H1 (cell line): Measurements from ENCODE around the gene APEH. TPM values are rescaled to one million over a fixed set of nuclear protein-coding genes. Genes with fewer than 3 reads are reported as not detected.

Experiments
- BCL11A ChIP-seq, 2 experiments: IDR thresholded peaks; one replicate each; pipeline ENCODE4 v1.6.1; 2011; ENCODE audit warnings: low read depth in 2 of 2, low read length in 2 of 2, mild to moderate bottlenecking in 2 of 2
- CREB1 ChIP-seq: IDR thresholded peaks from 2 replicates; pipeline ENCODE4 v1.6.1; 2012; ENCODE audit warnings: inconsistent platforms
- E2F6 ChIP-seq: IDR thresholded peaks from 2 replicates; pipeline ENCODE4 v1.6.1; 2012; ENCODE audit warnings: inconsistent platforms
- EP300 ChIP-seq, 2 experiments: IDR thresholded peaks; 1 replicate in 1 of 2; 2 replicates in 1 of 2; pipeline ENCODE4 v1.6.1; 2011 to 2012; ENCODE audit warnings: low read depth in 2 of 2, low read length in 2 of 2, mild to moderate bottlenecking in 2 of 2, borderline replicate concordance in 1 of 2, inconsistent platforms in 1 of 2, moderate library complexity in 1 of 2
- GABPA ChIP-seq: IDR thresholded peaks from 2 replicates; pipeline ENCODE4 v1.6.1; 2011; ENCODE audit warnings: mild to moderate bottlenecking, low read length, moderate library complexity, borderline replicate concordance; ENCODE audit not compliant: insufficient read depth
- JUN ChIP-seq: IDR thresholded peaks from 2 replicates; pipeline ENCODE4 v1.6.1; 2011; ENCODE audit warnings: low read depth, mild to moderate bottlenecking, improper control_type of control experiment, low read length
- JUND ChIP-seq: IDR thresholded peaks from 2 replicates; pipeline ENCODE4 v1.6.1; 2011; ENCODE audit warnings: mild to moderate bottlenecking, improper control_type of control experiment, low read length
- NANOG ChIP-seq: IDR thresholded peaks from 2 replicates; pipeline ENCODE4 v1.6.1; 2011; ENCODE audit warnings: low read length, low read depth, mild to moderate bottlenecking, inconsistent platforms; ENCODE audit not compliant: insufficient read depth, poor library complexity, severe bottlenecking
- RAD21 ChIP-seq, 2 experiments: IDR thresholded peaks in 1 of 2; conservative IDR thresholded peaks in 1 of 2; 2 replicates each; pipeline ENCODE4 v1.6.1; 2011; ENCODE audit warnings: low read depth in 2 of 2, low read length in 2 of 2, improper control_type of control experiment in 1 of 2, inconsistent platforms in 1 of 2, mild to moderate bottlenecking in 1 of 2, moderate library complexity in 1 of 2
- RFX5 ChIP-seq: IDR thresholded peaks from 2 replicates; pipeline ENCODE4 v1.6.1; 2011; ENCODE audit warnings: low read depth, low read length, improper control_type of control experiment, borderline replicate concordance
- RNF2 ChIP-seq: fragments of 200-900, 300-1000 bp; sonication (generic); IDR thresholded peaks from 2 replicates; pipeline ENCODE4 v1.7.1; 2016; ENCODE audit warnings: borderline replicate concordance, low read depth, mild to moderate bottlenecking, antibody characterized with exemption, low read length; ENCODE audit not compliant: poor library complexity, severe bottlenecking; ENCODE audit errors: missing control alignments
- SP1 ChIP-seq: IDR thresholded peaks from 2 replicates; pipeline ENCODE4 v1.6.1; 2011; ENCODE audit warnings: low read depth, low read length
- SP4 ChIP-seq: IDR thresholded peaks from 2 replicates; pipeline ENCODE4 v1.6.1; 2012; ENCODE audit warnings: low read length, inconsistent platforms
- SUZ12 ChIP-seq: fragments of 200-600 bp; sonication (generic); IDR thresholded peaks from 2 replicates; pipeline ENCODE4 v1.6.1; 2012; ENCODE audit warnings: mild to moderate bottlenecking, inconsistent platforms, low read length, moderate library complexity, mixed read lengths
- TCF12 ChIP-seq: IDR thresholded peaks from 2 replicates; pipeline ENCODE4 v1.6.1; 2011; ENCODE audit warnings: low read depth, mild to moderate bottlenecking, low read length
- YY1 ChIP-seq: IDR thresholded peaks from 2 replicates; pipeline ENCODE4 v1.6.1; 2011; ENCODE audit warnings: low read depth, mild to moderate bottlenecking, low read length
- polyA plus RNA-seq, 7 experiments: library from polyadenylated mRNA; depleted of rRNA in 3 of 7; stranded (reverse) in 5 of 7; unstranded in 2 of 7; fragments of >200 nt in 5 of 7; fragments of 200-250 nt in 2 of 7; gene quantifications; 1 replicate in 5 of 7; 2 replicates in 1 of 7; 4 replicates in 1 of 7; pipeline versions ENCODE4 v1.2.1 to v1.2.3, GENCODE V29; 2011 to 2013; ENCODE audit warnings: missing spikeins in 2 of 7, mixed read lengths in 2 of 7
- total RNA-seq: library from RNA; stranded (reverse); fragmentation: NEBNext Ultra II Directional; extraction: Animal tissue kit (Norgen Biotek cat#: 25700); gene quantifications from 2 replicates; pipeline ENCODE4 v1.2.1, GENCODE V29; 2021
- TF ChIP-seq, protein P1 (sequence below): IDR thresholded peaks from 2 replicates; pipeline ENCODE4 v1.6.1; 2011; ENCODE audit warnings: low read depth, mild to moderate bottlenecking, low read length; ENCODE audit not compliant: insufficient read depth
- TF ChIP-seq, protein P2 (sequence below): IDR thresholded peaks from 2 replicates; pipeline ENCODE4 v1.6.1; 2012; ENCODE audit warnings: low read length, inconsistent platforms

Gene APEH
- total and polyA plus RNA-seq, 2 of the 8 experiments (the other 6 are each of a cell fraction or from before 2014, with no cell fraction given): 222 to 260 TPM

DNA sequence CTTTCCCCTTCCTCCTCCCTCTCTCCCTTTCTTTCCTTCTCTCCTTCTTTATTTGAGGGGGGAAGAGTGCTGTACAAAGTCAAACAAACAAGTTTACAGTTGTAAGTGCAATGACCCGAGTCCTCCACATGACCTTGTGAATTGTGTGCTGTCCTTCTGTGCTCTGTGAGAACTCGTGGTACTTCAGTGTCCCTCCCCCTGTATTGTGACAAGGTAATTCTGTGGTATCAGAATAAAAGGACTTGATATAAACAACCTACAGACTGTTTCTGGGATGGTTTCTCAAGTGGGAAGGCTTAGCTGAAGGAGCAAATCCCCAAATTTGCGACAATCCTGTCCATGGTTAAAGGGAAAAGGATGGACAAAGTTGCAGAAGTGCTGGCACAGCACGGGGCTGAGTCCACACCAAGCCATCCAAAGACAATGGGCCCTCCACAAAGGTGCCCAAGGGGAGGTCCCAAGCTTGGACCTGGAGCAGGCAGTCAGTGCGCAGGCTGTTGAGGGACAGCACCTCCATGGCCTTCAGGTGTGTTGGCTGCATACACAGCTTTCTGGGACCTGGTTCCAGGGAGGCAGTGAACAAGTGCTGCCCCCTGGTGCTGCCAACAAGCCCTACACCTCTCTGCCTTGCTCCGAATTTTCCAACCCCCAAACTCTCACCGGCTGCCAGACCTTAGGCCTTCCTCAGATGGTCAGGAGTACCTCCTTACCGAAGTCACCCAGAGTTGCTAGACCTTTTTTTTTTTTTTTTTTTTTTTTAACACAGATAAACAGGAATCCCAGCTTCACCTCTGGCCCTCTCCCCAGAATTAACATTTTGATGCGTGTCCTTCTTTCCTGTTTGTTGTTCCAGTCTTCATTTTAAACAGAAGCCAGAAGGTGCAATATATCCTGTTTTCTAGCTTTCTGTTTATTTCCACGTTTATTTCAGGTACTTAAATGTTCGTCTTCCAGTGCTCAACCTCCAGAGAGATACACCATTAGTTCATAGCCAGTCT lies 2.6 kb upstream of the APEH start (continued):
- TF ChIP-seq, protein P1, sequence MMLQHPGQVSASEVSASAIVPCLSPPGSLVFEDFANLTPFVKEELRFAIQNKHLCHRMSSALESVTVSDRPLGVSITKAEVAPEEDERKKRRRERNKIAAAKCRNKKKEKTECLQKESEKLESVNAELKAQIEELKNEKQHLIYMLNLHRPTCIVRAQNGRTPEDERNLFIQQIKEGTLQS: 0 out of 2 replicates have a peak, but pooled peaks have one; percentile 4
- TF ChIP-seq RAD21 (IDR thresholded peaks at IDR 0.05 in 1 of 2, conservative IDR thresholded peaks at IDR 0.05 in 1 of 2; ENCODE audit: low read depth in 2 of 2, low read length in 2 of 2): peak; percentile 94 to 96
- no peak for TF ChIP-seq TCF12
- TF ChIP-seq YY1: peak; percentile 50; the same call in 1 of the 2 replicates
- no peak for TF ChIP-seq EP300 (IDR thresholded peaks at IDR 0.05; ENCODE audit: borderline replicate concordance in 1 of 2, low read depth in 2 of 2, low read length in 2 of 2)
- peak; percentile 22; the same call in 1 of the 2 replicates for TF ChIP-seq JUND
- no peak for TF ChIP-seq NANOG
- TF ChIP-seq RFX5: no peak
- no peak for TF ChIP-seq E2F6
- no peak for TF ChIP-seq RNF2
- TF ChIP-seq SUZ12: no peak
- TF ChIP-seq, protein P2, sequence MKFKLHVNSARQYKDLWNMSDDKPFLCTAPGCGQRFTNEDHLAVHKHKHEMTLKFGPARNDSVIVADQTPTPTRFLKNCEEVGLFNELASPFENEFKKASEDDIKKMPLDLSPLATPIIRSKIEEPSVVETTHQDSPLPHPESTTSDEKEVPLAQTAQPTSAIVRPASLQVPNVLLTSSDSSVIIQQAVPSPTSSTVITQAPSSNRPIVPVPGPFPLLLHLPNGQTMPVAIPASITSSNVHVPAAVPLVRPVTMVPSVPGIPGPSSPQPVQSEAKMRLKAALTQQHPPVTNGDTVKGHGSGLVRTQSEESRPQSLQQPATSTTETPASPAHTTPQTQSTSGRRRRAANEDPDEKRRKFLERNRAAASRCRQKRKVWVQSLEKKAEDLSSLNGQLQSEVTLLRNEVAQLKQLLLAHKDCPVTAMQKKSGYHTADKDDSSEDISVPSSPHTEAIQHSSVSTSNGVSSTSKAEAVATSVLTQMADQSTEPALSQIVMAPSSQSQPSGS: peak; percentile 54; the same call in 1 of the 2 replicates
- TF ChIP-seq SP4: no peak
- 0 out of 2 replicates have a peak, but pooled peaks have one; percentile 20 for TF ChIP-seq GABPA
- TF ChIP-seq SP1: no peak
- TF ChIP-seq CREB1: 0 out of 2 replicates have a peak, but pooled peaks have one; percentile 48
- no peak for TF ChIP-seq BCL11A (IDR thresholded peaks at IDR 0.05; ENCODE audit: low read depth in 2 of 2, low read length in 2 of 2)
- TF ChIP-seq JUN: no peak
